Measurements from ENCODE around the gene CAPN14. TPM values are rescaled to one million over a fixed set of nuclear protein-coding genes. Genes with fewer than 3 reads are reported as not detected.

Gene CAPN14
- total RNA-seq, 1 experiment from 2014 or later: not detected

DNA sequence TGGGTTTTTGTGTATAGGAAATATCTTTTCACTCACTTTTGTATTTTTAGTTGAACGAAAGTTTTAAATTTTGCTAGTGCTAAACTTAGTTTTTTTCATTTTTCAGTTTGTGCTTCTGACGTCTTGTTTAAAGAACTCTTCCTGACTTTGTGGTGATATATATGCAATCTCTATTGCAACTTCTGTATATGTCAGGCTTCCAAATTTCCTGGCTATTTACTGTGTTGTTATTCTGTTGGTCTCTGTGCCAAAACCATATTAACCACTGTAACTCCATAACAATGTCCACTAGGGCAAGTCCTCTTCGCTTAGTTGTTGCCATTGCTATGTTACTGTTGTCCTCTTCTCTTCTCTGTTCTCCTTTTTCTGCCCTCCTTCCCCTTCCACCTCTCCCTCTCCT lies 13.4 kb upstream of the CAPN14 start:
- no peaks in the 10 kb centered on the region for H3K9me2 ChIP-seq (ENCODE audit: insufficient read depth)
- no peak for ATAC-seq
- no peaks in the 10 kb centered on the region for H3K36me3 ChIP-seq (ENCODE audit: control insufficient read depth in 1 of 2, insufficient read depth in 2 of 2, low read length in 2 of 2)
- H4K20me1 ChIP-seq (ENCODE audit: insufficient read depth): no peaks in the 10 kb centered on the region
- BruUV-seq (replicated peaks): no TSS peak
- H3K4me1 ChIP-seq (ENCODE audit: control insufficient read depth in 1 of 2, insufficient read depth in 2 of 2, low read length in 2 of 2): no peaks in the 10 kb centered on the region
- CTCF ChIA-PET: no interaction called here
- intact Hi-C loops (cut with micrococcal nuclease): no loop called here
- H3K79me2 ChIP-seq (ENCODE audit: insufficient read depth, low read length): no peaks in the 10 kb centered on the region
- no peak overlapping the region for H3K9ac ChIP-seq (ENCODE audit: low read length)
- no peak overlapping the region for H3K27ac ChIP-seq (ENCODE audit: low read depth, low read length)
- H3K4me2 ChIP-seq (ENCODE audit: low read length): no peak overlapping the region
- TF ChIP-seq, protein P1, sequence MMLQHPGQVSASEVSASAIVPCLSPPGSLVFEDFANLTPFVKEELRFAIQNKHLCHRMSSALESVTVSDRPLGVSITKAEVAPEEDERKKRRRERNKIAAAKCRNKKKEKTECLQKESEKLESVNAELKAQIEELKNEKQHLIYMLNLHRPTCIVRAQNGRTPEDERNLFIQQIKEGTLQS (IDR thresholded peaks at IDR 0.05): no peak
- TF ChIP-seq FOSL1 (IDR thresholded peaks at IDR 0.05; ENCODE audit: low read depth): no peak
- no peak for TF ChIP-seq CEBPB (IDR thresholded peaks at IDR 0.05; ENCODE audit: low read depth)
- TF ChIP-seq EGR1 (IDR thresholded peaks at IDR 0.05; ENCODE audit: low read depth): no peak
- TF ChIP-seq SP1 (IDR thresholded peaks at IDR 0.05; ENCODE audit: low read depth): no peak
- POLR2A ChIA-PET: no interaction called here
- RAD21 ChIA-PET (ENCODE audit: low non-redundant PET in 1 of 2, low total read pairs in 2 of 2, uncharacterized antibody in 2 of 2, unreplicated experiment in 2 of 2): no interaction called here
- no peak overlapping the region for H2AFZ ChIP-seq (ENCODE audit: low read depth, low read length, poor library complexity, severe bottlenecking)
- no peak for DNase-seq (ENCODE audit: low read depth, low spot score)
- H3K9me3 ChIP-seq (ENCODE audit: control insufficient read depth in 1 of 2, insufficient read depth in 1 of 2, low read depth in 1 of 2, low read length in 2 of 2): no peaks in the 10 kb centered on the region
- H3K27me3 ChIP-seq (ENCODE audit: insufficient read depth, low read length): peaks cover 42% of the 10 kb centered on the region
- H3K4me3 ChIP-seq (replicated peaks in 1 of 2; ENCODE audit: low read depth in 1 of 2, low read length in 2 of 2): no peak overlapping the region

DNA sequence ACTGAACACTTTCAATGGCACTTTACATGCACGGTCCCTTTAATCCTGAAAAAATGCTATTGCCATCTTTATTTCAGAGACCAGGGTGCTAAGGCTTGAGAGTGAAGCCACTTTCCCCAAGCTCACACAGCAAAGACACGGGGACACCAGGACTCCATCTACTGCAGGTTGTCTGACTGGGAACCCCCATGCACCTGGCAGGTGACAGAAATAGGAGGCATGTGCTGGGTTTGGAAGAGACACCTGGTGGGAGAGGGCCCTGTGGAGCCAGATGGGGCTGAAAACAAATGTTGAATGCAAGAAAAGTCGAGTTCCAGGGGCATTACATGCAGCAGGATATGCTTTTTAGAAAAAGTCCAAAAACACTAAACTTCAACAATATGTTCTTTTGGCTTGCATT lies 11.4 kb upstream of the CAPN14 start:
- H3K9me3 ChIP-seq (ENCODE audit: control insufficient read depth in 1 of 2, insufficient read depth in 1 of 2, low read depth in 1 of 2, low read length in 2 of 2): no peaks in the 10 kb centered on the region
- intact Hi-C loops (cut with micrococcal nuclease): no loop called here
- no peaks in the 10 kb centered on the region; the same call in 1 of the 2 replicates for H4K20me1 ChIP-seq (ENCODE audit: insufficient read depth)
- ChIA-PET CTCF (no interaction called here), POLR2A (no interaction called here), RAD21 (ENCODE audit: low non-redundant PET in 1 of 2, low total read pairs in 2 of 2, uncharacterized antibody in 2 of 2, unreplicated experiment in 2 of 2) (no interaction called here)
- no peak overlapping the region for H3K4me3 ChIP-seq (replicated peaks in 1 of 2; ENCODE audit: low read depth in 1 of 2, low read length in 2 of 2)
- H2AFZ ChIP-seq (ENCODE audit: low read depth, low read length, poor library complexity, severe bottlenecking): no peak overlapping the region
- no peaks in the 10 kb centered on the region for H3K4me1 ChIP-seq (ENCODE audit: control insufficient read depth in 1 of 2, insufficient read depth in 2 of 2, low read length in 2 of 2)
- H3K27ac ChIP-seq (ENCODE audit: low read depth, low read length): no peak overlapping the region
- DNase-seq (ENCODE audit: low read depth, low spot score): no peak
- no peaks in the 10 kb centered on the region for H3K79me2 ChIP-seq (ENCODE audit: insufficient read depth, low read length)
- no TSS peak for BruUV-seq (replicated peaks)
- H3K9me2 ChIP-seq (ENCODE audit: insufficient read depth): no peaks in the 10 kb centered on the region
- TF ChIP-seq, protein P2, sequence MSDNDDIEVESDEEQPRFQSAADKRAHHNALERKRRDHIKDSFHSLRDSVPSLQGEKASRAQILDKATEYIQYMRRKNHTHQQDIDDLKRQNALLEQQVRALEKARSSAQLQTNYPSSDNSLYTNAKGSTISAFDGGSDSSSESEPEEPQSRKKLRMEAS (IDR thresholded peaks at IDR 0.05): no peak
- TF ChIP-seq, protein P3, sequence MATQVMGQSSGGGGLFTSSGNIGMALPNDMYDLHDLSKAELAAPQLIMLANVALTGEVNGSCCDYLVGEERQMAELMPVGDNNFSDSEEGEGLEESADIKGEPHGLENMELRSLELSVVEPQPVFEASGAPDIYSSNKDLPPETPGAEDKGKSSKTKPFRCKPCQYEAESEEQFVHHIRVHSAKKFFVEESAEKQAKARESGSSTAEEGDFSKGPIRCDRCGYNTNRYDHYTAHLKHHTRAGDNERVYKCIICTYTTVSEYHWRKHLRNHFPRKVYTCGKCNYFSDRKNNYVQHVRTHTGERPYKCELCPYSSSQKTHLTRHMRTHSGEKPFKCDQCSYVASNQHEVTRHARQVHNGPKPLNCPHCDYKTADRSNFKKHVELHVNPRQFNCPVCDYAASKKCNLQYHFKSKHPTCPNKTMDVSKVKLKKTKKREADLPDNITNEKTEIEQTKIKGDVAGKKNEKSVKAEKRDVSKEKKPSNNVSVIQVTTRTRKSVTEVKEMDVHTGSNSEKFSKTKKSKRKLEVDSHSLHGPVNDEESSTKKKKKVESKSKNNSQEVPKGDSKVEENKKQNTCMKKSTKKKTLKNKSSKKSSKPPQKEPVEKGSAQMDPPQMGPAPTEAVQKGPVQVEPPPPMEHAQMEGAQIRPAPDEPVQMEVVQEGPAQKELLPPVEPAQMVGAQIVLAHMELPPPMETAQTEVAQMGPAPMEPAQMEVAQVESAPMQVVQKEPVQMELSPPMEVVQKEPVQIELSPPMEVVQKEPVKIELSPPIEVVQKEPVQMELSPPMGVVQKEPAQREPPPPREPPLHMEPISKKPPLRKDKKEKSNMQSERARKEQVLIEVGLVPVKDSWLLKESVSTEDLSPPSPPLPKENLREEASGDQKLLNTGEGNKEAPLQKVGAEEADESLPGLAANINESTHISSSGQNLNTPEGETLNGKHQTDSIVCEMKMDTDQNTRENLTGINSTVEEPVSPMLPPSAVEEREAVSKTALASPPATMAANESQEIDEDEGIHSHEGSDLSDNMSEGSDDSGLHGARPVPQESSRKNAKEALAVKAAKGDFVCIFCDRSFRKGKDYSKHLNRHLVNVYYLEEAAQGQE (IDR thresholded peaks at IDR 0.05; ENCODE audit: low read depth): no peak
- TF ChIP-seq CBX3 (IDR thresholded peaks at IDR 0.05; ENCODE audit: low read depth): no peak
- H3K9ac ChIP-seq (ENCODE audit: low read length): no peak overlapping the region
- peaks cover 53% of the 10 kb centered on the region for H3K27me3 ChIP-seq (ENCODE audit: insufficient read depth, low read length)
- H3K36me3 ChIP-seq (ENCODE audit: control insufficient read depth in 1 of 2, insufficient read depth in 2 of 2, low read length in 2 of 2): no peaks in the 10 kb centered on the region
- ATAC-seq: no peak
- H3K4me2 ChIP-seq (ENCODE audit: low read length): no peak overlapping the region
